HS-27A (cell line): ENCODE data around the gene DOCK4.

Experiments
- DNase-seq: peaks from one replicate; pipeline ENCODE4 v3.0.0-alpha.2; 2012; ENCODE audit warnings: low read depth, missing footprints

Gene DOCK4

GRCh38 chr7:112192236-112193154 lies 13.7 kb downstream of the DOCK4 start:
- DNase-seq: no peak

- DNase-seq: no peak
Measured at GRCh38 chr7:112190120-112190519, 16.1 kb downstream of the DOCK4 start.

- DNase-seq: no peak
Measured at GRCh38 chr7:112189691-112190090, 16.5 kb downstream of the DOCK4 start.

- no peak for DNase-seq
Measured at GRCh38 chr7:112188257-112188656, 17.9 kb downstream of the DOCK4 start.

DNA sequence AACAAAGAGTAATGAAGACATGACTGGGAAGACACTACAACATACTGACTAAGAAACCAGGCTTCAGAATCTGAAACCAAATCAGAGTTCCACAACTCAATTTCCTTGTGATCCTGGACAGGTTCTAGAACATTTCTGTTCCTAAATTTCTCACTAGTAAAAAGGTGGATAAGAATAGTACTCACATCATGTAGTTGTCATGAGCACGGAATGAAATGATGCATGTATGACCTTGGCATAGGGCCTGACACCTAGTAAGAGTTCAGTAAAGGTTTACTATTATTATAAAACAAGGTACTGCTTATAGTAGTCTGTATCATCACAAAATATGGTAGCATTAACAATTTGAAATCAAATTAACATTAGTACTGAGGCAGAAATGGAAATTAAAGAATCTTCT lies 19.9 kb downstream of the DOCK4 start:
- DNase-seq: no peak

GRCh38 chr7:112185005-112185834 lies 21.0 kb downstream of the DOCK4 start:
- no peak for DNase-seq

DNA sequence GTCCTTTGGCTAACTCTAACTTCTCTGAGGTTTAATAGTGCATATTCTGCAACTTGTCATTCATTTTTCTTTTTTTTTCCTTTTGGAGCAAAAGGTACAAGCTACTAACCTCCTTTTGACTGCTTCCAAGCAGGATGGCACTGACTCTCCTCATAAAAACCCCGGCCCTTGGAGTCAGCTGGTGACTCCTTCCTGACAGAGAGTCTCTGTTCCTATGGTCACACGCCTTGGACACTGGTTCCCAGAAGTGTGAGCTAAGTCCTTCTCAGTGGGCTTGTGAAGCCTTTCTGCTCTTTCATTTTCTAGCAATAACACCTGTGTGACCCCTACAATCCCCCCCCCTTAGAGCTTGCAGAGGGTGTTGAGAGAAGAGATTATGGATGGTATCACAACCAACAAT lies 21.7 kb downstream of the DOCK4 start:
- DNase-seq: no peak

DNA sequence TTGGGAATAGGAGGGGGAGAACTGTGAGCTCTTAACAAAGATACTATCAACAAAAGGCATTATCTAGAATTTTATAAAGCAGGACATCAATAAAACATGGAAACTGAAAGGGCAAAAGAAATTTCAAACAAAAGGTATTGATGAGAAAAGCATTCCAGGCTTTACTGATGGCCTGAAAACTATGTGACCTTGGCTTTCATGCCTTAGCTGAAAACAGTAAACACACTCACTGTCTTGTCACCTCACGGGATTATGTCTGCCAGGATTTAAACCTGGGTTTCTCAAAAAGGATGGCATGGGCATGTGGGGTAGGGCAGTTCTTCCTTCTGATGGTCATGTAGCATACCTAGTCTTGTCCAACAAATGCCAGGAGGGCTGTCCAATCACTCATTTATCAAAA lies 22.9 kb downstream of the DOCK4 start:
- no peak for DNase-seq

- DNase-seq: no peak
Measured at GRCh38 chr7:112182749-112183148, 23.4 kb downstream of the DOCK4 start.

DNA sequence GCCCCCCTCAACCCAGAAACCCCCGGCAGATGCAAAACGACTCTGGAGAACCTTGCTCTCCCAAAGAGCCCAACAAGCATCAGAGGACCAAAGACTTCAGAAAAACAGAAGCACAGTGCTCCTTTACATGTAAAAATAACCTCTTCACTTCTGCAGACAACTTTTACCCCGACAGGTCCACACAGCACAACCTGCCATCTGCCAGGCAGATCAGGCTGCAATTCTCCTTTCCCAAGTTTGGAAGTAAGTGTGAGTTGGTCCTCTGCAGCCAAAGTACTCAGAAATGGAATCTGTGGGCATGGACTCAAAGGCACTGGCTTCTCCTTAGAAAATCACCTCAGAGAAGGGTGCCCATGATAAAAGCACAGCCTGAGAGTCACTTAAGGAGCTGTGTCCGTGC lies 26.0 kb downstream of the DOCK4 start:
- DNase-seq: no peak

DNA sequence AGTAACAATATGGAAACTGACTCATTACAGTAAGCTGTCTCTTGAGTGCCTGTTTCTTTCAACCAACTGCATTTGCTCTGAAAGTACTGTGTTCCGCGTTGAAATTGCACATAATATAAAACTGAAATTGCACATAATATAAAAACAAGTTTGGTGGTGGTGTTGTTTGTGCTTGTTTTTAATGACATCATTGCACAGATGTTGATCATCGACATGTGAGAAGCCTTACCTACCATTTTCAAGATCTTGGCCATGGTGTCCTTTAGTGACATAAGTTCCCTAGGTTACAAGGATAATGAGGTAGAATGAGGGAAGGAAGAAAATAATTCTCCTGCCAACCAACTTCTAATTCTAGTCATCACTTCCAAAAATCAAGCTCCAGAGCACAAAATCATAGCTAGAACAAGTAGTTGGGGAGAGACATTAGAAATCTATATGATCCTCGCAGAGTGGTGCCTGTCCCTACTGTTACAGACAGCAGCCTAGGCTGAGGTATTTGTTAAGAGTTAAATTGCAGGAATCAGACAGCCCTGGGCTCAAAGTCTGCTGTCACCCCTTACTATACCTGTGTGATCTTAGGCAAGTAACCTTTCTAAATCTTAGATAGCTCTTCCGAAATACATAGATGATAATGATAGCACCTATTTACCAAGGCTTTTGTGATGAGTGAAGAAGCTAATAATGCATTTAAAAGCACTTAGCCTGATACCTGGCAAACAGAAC lies 29.3 kb downstream of the DOCK4 start:
- DNase-seq: no peak

- DNase-seq: no peak
Measured at GRCh38 chr7:112176241-112176640, 30.0 kb downstream of the DOCK4 start.

- DNase-seq: no peak
Measured at GRCh38 chr7:112174192-112174591, 32.0 kb downstream of the DOCK4 start.

GRCh38 chr7:112173568-112173905 lies 32.7 kb downstream of the DOCK4 start:
- DNase-seq: no peak

DNA sequence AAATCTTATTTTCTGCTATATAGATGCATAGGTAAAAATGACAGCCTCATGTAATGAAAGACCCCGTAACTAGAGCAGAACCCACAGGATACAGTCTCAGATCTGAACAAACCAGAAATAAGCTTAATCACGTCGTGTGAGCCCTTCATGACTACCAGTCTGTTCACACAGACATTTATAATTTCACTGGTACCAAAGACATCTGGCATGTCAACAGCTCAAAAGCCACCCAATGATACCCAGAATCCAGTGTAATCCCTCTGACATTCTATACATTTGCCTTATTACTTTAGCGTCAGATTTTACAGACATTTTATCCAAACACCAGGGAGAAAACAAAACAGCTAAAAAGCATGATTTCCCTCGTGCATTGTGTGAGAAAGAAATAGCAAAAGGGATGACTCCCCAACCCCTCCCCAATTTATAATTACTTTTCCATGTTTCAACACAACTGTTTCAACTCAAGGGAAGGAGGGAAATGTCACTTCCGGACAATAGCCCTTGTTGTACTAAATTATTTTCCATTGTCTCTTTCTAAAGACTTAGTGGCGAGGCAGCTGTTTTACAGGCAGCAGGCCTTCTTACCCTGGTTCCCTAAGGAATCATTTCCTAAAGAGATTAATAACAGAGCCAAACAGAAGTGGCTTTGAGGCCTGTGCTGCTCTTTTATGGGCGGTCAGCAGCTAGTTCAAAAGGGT lies 33.2 kb downstream of the DOCK4 start:
- DNase-seq: no peak

DNA sequence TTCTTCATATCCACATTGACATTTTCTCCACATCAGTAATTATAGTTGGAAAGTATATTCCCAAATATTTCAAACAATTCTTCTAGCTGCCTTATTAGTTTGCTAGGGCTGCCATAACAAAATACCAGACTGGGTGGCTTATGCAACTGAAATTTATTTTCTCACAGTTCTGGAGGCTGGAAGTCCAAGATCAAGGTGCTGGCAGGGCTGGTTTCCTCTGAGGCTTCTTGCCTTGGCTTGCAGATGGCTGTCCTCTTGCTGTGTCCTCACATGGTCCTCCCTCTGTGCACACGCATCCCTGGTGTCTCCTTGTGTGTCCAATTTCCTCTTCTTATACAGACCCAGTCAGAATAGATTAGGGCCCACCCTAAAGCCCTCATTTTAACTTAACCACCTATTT lies 34.5 kb downstream of the DOCK4 start:
- DNase-seq: no peak

DNA sequence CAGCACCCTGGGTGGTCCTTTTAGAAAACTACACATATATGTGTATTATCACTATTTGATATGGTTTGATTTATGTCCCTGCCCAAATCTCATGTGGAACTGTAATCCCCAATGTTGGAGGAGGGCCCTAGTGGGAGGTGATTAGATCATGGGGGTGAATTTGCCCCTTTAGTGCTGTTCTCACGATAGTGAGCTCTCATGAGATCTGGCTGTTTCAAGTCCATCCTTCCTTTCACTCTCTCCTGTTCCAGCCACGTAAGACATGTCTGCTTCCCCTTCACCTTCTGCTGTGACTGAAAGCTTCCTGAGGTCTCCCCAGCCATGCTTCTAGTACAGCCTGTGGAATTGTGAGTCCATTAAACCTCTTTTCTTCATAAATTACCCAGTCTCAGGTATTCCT lies 37.3 kb downstream of the DOCK4 start:
- no peak for DNase-seq

GRCh38 chr7:112167147-112167546 lies 39.1 kb downstream of the DOCK4 start:
- no peak for DNase-seq

DNA sequence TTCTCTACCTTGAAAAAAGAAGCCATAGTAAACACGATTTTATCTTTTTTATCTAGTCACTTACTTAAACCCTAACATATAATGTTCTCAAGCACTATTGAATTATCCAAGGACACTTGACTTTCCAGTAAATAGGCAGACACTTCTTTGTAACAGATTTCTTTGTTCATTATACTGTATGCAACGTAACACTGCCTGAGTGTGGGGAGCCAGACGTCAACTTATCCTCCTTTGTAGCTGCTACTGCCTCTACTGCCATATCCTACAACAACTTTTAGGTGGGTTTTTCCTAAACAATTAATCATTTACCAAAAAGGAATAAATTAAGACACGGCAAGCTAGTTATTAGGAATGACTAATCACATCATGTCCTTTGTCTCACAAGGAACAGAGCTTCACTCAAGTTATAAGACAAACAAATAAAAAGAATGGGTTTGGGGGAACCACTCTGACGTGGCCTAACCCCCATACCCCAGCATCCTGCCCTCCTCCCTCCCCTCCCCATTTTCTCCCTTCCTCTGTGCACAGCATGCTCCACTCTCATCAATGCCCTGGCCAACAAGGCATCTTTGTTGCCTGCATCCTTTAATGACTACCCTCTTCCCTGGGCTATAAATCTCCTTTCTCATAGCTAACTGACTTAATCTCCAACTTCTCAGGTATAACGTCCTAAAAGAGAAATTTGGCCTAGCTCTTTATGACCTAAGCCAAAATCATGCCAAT lies 43.3 kb downstream of the DOCK4 start:
- no peak for DNase-seq

GRCh38 chr7:112162142-112162766 lies 43.9 kb downstream of the DOCK4 start:
- DNase-seq: no peak
